A204.1 (cell line): ENCODE results near the gene RIPPLY3.
"Not testable (repeated sequence)": the region's sequence is repeated elsewhere in the genome, so short reads cannot be mapped to it uniquely, and the experiment has no call there.

Experiments
- FAIRE-seq: peaks from 2 replicates; lab custom pipeline; 2012; peaks lifted over from hg19 to GRCh38; lab: Jason Lieb, UNC

The RIPPLY3 gene

GRCh38 chr21:36981977-36982700 is 24.4 kb upstream of the RIPPLY3 start:
- FAIRE-seq: no peak

DNA sequence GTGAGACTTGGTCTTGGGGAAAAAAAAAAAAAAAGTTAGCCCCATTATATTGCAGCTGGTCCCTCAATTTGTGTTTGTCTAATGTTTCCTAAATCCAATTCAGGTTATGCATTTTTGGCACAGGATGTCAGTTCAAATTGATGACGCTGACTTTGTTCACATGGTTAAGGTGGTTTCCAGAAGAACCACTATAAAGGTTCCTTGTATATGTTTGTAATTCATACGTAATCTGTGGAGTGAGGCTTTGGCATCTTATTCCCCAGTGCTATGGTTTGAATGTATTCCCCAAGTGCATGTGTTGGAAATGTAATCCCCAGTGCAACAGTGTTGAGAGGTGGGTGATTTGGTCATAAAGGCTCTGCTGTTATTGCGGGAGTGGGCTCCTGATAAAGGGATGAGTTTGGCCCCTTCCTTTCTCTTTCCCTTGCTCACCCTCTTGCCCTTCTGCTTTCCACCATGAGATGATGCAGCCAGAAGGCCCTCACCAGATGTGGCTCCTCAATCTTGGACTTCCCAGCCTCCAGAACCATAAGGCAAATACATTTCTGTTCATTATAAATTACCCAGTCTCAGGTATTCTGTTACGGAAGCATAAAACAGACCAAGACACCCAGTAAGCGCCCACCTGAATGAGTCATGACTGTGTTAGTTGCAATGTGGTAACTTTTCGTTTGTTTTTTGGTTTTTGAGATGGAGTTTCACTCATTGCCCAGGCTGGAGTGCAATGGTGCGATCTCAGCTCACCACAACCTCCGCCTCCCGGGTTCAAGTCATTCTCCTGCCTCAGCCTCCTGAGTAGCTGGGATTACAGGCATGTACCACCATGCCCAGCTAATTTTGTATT is 20.5 kb upstream of the RIPPLY3 start:
- FAIRE-seq: no peak

DNA sequence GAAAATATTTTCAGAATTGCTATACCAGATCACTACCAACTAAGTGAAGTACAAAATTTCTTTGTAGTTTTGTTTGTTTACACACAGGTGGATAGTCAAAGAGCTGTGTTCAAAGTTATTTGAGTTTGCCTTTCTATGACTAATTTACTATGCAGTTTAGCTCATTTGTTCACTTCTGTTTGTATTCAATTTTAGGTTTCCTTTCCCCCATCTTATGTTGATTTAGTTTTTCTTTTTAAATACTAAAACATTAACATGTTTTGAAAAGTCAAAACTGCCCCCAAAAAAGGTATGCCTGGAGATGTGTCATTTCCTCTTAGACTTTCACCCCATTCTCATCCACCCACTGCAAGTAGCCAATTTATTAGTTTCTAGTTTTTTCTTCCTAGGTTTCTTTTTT is 18.7 kb upstream of the RIPPLY3 start:
- FAIRE-seq: no peak

- no peak for FAIRE-seq
Measured at GRCh38 chr21:36988536-36988935, 18.0 kb upstream of the RIPPLY3 start.

DNA sequence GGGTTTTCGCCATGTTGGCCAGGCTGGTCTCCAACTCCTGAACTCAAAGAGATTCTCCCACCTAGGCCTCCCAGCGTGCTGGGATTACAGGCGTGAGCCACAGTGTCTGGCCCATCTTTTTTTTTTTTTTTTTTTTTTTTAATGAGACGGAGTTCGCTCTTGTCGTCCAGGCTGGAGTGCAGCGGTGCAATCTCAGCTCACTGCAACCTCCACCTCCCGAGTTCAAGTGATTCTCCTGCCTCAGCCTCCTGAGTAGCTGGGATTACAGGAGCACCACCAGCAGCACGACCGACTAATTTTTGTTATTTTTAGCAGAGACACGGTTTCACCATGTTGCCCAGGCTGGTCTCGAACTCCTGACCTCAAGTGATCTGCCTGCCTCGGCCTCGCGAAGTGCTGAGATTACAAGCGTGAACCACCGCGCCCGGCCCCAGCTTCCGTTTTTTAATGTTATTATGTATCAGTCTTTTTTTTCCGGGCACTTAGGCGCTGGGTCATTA is 17.3 kb upstream of the RIPPLY3 start:
- not testable (repeated sequence) for FAIRE-seq

- FAIRE-seq: no peak
Measured at GRCh38 chr21:36989699-36990507, 16.6 kb upstream of the RIPPLY3 start.

- FAIRE-seq: no peak
Measured at GRCh38 chr21:36990508-36991205, 15.8 kb upstream of the RIPPLY3 start.

DNA sequence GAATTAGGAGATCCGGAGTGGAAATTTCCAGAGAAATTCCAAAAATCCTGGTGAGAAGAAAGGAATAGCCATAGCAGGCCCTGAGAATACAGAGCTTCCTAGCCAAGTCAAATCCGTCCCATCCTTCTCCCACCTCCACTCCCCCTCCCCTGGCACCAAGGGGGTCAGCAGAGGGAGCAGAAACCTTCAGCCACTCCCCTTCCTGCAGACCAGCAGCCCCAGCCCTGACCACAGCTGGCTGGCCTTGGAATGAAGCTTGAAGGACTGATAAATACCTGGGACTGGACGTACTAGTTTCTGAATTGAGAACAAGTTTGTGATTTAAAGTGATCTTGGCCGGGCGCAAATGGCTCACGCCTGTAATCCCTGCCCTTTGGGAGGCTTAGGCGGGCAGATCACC is 13.8 kb upstream of the RIPPLY3 start:
- no peak for FAIRE-seq

DNA sequence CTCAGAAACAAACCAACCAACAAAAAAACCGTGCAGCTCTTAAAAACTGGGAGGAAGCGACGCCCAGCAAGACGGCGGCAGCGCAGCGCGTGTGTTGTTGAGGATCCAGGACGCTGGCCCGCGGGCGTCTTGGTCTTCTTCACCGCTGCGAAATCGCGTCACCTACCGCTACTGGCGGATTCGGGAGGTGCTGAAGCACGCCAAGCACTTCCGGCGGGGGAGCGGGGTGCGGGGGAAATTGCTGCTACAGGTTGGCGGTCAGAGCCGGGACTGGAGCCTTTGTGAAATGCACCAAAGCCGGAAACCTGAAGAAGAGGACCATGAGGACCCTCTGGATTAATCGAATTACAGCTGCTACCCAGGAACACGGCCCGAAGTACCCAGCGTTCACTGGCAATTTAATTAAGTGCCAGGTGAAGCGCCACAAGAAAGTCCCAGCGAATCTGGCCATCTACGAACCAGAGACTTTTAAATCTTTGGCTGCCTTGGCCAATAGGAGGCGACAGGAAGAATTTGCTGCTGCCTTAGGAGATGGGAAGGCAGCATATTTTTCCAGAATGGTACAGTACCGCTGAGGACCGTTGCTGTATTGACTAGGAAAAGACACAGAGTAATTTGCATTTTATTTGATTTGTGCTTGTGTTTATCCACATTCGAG is 11.9 kb upstream of the RIPPLY3 start:
- no peak for FAIRE-seq

GRCh38 chr21:36995285-36995684 is 11.2 kb upstream of the RIPPLY3 start:
- not testable (repeated sequence) for FAIRE-seq

DNA sequence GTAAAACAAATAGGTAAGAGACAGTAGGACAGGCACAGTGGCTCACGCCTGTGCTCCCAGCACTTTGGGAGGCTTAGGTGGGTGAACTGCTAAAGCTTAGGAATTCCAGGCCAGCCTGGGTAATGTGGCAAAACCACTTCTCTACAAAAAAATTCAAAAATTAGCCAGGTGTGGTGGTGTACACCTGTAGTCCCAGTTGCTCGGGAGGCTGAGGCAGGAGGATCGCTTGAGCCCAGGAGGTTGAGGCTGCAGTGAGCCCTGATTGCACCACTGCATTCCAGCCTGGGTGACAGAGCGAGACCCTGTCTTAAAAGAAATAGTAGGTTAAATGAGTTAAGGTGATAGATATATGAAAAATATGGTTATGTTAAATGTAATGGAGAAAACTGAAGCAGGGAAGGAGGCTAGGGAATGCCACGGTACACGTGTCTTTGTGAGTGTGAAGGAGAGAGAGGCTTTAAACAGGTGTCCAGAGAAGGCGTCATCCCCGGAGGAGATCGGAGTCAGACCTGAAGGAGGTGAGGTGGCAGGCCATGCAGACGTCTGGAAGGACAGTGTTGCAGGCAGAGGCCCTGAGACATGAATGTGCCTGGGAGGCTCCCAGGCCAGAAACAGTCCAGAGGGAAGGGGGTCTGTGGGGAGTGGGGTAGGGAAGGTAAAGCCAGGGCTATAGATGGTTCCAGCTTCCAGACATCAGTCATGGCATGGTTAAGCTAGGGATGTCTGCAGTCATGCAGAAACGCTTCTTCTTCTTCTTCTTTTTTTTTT is 7.2 kb upstream of the RIPPLY3 start:
- no peak for FAIRE-seq

DNA sequence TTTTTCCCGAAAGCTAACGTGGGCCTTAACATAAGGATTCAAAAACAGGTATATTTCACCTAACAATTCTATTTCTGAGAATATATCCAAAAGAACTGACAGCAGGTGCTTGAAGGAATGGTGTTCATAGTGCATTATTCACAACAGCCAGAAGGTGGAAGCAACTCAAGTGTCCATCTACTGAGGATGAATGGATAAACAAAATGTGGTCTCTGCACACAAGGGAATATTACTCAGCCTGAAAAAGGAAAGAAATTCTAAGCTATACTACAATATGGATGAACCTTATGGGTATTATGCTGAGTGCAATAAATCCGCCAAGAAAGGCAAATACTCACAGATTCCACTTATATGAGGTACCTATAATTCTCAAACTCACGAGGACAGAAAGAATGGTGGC is 6.1 kb upstream of the RIPPLY3 start:
- FAIRE-seq: no peak

- no peak for FAIRE-seq
Measured at GRCh38 chr21:37001441-37001840, 5.1 kb upstream of the RIPPLY3 start.

DNA sequence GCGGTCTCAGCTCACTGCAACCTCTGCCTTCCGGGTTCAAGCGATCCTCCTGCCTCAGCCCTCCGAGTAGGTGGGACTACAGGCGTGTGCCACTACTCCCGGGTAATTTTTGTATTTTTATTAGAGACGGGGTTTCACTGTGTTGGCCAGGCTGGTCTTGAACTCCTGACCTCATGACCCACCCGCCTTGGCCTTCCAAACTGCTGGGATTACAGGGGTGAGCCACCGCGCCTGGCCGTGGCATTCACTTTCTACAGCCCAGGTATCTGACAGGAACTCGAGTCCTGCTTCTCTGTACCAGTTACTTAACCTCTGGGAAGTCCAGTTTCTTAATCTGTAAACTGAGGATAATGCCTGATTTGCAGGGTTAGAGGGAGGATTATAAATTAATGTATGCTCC is 3.7 kb upstream of the RIPPLY3 start:
- FAIRE-seq: not testable (repeated sequence)

DNA sequence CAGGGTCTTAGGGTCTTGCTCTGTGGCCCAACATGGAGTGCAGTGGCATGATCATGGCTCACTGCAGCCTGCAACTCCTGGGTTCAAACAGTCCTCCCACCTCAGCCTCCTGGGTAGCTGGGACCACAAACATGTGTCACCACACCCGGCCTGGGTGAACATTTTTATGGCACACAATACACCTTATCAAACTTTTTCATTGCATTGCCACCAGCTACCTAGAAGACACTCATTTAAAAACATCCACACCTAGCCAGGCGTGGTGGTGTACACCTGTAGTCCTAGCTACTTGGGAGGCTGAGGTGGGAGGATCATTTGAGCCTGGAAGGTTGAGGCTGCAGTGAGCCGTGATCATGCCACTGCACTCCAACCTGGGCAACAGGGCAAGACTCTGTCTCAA is 2.6 kb upstream of the RIPPLY3 start:
- not testable (repeated sequence) for FAIRE-seq

DNA sequence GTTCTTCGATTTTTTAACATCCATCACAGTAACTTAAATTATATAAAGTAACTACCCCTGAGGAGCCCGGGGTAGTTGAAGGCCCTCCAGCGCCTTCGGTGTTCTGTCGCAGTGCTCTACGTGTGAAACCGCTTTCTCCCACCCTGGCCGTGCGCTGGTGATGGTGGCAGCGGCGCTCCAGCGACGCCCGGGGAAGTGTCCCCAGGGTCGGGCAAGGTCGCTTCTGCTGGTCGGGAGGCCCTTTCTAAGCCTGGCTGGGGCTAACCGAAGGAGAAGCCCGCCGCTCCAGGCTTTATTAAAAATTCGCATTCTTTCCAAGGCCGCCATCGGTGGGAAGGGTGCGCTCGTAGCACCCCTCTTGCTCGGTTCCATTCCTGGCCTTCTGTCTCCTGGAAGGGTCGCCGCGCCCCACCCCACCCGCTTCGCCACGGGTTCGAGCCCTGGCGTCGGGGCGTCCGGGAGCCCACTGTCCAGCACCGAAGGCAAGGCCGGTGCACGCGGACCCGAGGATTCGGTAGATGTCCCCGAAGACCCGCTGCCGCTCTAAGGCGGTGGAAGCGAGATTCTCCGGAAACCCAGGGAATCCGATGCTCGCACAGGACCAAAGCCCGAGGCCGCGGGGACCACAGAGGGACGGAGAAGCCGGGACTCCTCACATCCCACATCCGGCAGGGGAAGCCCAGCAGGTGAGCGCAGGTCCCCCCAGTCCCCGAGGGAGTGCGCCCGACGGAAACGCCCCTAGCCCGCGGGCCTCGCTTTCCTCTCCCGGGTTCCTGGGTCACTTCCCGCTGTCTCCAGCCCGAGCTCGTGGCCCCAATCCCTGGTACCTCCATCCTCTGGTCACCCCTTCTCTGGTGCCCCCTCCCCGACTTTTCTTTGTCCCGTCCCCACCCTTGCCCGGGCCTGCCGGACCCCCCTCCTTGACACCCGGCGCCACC is 685 bp upstream of the RIPPLY3 start:
- no peak for FAIRE-seq

- FAIRE-seq: no peak
Measured at GRCh38 chr21:37008724-37009123, 2.2 kb downstream of the RIPPLY3 start.

- FAIRE-seq: peak; percentile 92
Measured at GRCh38 chr21:37009740-37010341, 3.3 kb downstream of the RIPPLY3 start.
